ENCODE measurements around the gene MSANTD2.

DNA sequence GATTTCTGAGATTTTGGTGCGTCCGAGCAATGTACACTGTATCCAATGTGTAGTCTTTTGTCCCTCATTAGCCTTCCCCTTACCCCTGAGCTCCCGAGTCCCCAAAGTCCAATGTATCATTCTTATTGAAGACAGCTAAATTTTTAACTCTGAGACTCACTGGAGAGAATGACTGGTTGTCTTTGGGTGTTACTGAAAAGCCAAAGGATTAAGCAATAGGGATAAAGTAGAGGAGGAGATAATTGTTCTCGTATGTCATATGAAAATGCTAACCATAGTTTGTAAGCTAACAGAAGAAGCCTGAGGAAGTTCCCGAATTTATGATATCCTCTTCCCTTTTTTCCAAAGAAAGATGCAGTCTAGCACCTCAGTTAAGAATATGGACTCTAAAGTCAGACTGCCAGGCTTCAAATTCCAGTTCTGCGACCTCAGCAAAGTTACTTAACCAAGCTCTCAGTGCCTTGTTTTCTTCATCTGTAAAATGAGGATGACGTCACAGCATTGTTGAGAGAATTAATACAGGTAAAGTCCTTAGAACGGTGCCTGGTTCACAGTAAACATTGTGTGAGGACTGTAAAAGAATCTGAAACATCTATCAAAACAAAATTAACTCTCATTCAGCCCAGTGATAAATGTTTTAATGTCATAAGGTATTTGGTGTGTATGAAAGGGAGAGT is 1.6 kb upstream of the MSANTD2 start:
- TF ChIP-seq, protein P1, sequence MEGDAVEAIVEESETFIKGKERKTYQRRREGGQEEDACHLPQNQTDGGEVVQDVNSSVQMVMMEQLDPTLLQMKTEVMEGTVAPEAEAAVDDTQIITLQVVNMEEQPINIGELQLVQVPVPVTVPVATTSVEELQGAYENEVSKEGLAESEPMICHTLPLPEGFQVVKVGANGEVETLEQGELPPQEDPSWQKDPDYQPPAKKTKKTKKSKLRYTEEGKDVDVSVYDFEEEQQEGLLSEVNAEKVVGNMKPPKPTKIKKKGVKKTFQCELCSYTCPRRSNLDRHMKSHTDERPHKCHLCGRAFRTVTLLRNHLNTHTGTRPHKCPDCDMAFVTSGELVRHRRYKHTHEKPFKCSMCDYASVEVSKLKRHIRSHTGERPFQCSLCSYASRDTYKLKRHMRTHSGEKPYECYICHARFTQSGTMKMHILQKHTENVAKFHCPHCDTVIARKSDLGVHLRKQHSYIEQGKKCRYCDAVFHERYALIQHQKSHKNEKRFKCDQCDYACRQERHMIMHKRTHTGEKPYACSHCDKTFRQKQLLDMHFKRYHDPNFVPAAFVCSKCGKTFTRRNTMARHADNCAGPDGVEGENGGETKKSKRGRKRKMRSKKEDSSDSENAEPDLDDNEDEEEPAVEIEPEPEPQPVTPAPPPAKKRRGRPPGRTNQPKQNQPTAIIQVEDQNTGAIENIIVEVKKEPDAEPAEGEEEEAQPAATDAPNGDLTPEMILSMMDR (IDR thresholded peaks at IDR 0.05; ENCODE audit: low read depth, low read length) = no peak
- TF ChIP-seq MYC (IDR thresholded peaks at IDR 0.05; ENCODE audit: low read depth, low read length) (no peak), POLR2A (IDR thresholded peaks at IDR 0.05; ENCODE audit: extremely low read depth, insufficient read length) (no peak)

Measured in NB4 (cell line).